CD4-positive, alpha-beta T cell treated with Interleukin-12 subunit alpha and Interleukin-12 subunit beta, for 1 hour (primary cell): ENCODE measurements around the gene CDK5R2.
A peak's percentile ranks its signal among the peaks of the same experiment; 100 is the strongest.

Source experiments
- DNase-seq: peaks from one replicate; pipeline ENCODE4 v3.0.0-alpha.2; 2020

CDK5R2 gene

GRCh38 chr2:218962859-218963492, 3.5 kb downstream of the CDK5R2 start:
- DNase-seq = peak; percentile 43

- no peak for DNase-seq
Measured at GRCh38 chr2:218963601-218964000, 4.1 kb downstream of the CDK5R2 start.

- DNase-seq = no peak
Measured at GRCh38 chr2:218964041-218964771, 4.7 kb downstream of the CDK5R2 start.

GRCh38 chr2:218970894-218971293, 11.4 kb downstream of the CDK5R2 start:
- DNase-seq = no peak

GRCh38 chr2:218975060-218975777, 15.8 kb downstream of the CDK5R2 start:
- no peak for DNase-seq

- peak; percentile 84 for DNase-seq
Measured at GRCh38 chr2:218979846-218980734, 20.6 kb downstream of the CDK5R2 start.

GRCh38 chr2:218980735-218981389, 21.4 kb downstream of the CDK5R2 start:
- no peak for DNase-seq

GRCh38 chr2:218981390-218981880, 22.0 kb downstream of the CDK5R2 start:
- no peak for DNase-seq

GRCh38 chr2:218981881-218982585, 22.6 kb downstream of the CDK5R2 start:
- no peak for DNase-seq

GRCh38 chr2:218982586-218983262, 23.3 kb downstream of the CDK5R2 start:
- DNase-seq = no peak

- no peak for DNase-seq
Measured at GRCh38 chr2:218983263-218983933, 23.9 kb downstream of the CDK5R2 start.

GRCh38 chr2:218983934-218984238, 24.4 kb downstream of the CDK5R2 start:
- DNase-seq = no peak

GRCh38 chr2:218984239-218985020, 25.0 kb downstream of the CDK5R2 start:
- DNase-seq = no peak

GRCh38 chr2:218985021-218985324, 25.5 kb downstream of the CDK5R2 start, which contains the start of gene FEV:
Gene FEV (minus strand): TSS chr2:218985184. CDS start chr2:218985075, 109 bp downstream.
- DNase-seq = no peak

GRCh38 chr2:218985325-218986091, 26.0 kb downstream of the CDK5R2 start:
- no peak for DNase-seq

- DNase-seq = no peak
Measured at GRCh38 chr2:218986148-218986761, 26.8 kb downstream of the CDK5R2 start.

GRCh38 chr2:218988164-218988563, 28.7 kb downstream of the CDK5R2 start:
- no peak for DNase-seq

GRCh38 chr2:218988650-218989049, 29.2 kb downstream of the CDK5R2 start:
- DNase-seq = no peak
